ENCODE data around the gene CMTM3. TPM values are rescaled to one million over a fixed set of nuclear protein-coding genes. Genes with fewer than 3 reads are reported as not detected.

The CMTM3 gene, protein sequence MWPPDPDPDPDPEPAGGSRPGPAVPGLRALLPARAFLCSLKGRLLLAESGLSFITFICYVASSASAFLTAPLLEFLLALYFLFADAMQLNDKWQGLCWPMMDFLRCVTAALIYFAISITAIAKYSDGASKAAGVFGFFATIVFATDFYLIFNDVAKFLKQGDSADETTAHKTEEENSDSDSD
- total RNA-seq = 14.7 and 18.8 TPM in 2 replicates

DNA sequence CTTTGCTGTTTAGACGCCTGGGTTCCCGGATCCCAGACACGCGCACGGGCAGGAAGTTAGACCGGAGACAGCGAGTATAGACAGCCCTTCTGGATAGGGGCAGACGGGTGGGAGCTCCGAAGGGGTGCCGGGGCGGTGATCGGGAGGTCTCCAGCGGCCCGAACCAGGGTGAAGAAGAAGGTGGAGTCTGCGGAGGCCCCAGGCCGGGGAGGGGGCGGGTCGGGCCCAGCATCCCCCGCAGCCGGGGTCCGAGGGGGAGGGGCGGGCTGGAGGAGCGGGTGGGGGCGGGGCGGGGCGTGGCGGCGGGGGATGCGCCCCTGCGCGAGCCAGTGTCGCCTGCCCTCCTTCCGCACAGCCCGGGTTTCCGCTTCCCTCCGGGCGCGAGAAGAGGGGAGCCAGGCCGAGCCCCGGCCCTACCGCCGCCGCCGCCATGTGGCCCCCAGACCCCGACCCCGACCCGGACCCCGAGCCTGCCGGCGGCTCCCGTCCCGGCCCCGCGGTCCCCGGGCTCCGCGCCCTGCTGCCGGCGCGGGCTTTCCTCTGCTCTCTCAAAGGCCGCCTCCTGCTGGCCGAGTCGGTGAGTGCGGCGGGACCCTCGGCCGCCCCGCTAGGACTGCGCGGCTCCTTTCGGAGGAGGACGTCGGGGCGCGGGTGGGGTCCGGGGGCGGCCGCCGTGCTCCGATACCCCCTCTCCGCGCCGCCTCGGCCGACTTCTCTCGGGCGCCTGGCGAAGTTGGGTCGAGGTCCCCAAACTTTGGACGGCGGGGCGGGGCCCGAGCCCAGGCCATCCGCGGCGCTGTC lies at the start of gene CMTM3:
Gene CMTM3, plus strand, starts transcription at position 329 of the 801 bp plus-strand sequence. Its CDS starts 102 bp downstream, at position 431.

DNA sequence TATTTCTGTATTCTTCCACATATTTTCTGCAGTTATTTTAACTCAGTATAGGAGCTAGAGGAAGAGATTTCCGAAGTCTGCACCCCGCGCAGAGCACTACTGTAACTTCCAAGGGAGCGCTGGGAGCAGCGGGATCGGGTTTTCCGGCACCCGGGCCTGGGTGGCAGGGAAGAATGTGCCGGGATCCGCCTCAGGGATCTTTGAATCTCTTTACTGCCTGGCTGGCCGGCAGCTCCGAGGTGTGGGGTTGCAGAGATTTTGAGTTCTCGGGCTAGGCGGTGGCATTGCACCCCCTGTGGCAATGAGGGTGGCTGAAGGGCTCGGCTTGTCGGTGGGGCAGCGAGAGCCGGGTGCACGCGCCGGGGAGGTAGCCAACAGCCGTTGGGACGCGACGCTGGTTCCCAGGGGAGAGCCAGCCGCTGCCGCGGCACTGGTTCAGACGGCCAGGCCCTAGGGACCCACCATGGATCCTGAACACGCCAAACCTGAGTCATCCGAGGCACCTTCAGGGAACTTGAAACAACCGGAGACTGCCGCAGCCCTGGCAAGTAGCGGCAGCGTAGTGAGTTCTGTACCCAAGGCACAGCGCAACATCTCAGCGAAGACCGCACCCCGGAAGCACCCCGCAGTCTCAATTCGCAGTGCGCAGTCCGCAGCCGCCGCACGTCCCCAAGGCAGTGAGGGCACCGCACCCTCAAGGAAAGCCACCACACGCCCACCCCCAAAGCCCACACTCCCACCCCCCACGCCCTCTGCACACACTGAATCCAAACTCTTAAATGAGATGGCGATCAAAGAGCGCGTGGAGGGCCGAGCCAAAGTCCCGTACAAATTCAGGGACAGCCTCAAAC lies 38.2 kb upstream of the CMTM3 start, which contains the start of gene CMTM1:
Gene CMTM1, plus strand, starts transcription at position 389 of the 851 bp plus-strand sequence. Its CDS starts 75 bp downstream, at position 464.

DNA sequence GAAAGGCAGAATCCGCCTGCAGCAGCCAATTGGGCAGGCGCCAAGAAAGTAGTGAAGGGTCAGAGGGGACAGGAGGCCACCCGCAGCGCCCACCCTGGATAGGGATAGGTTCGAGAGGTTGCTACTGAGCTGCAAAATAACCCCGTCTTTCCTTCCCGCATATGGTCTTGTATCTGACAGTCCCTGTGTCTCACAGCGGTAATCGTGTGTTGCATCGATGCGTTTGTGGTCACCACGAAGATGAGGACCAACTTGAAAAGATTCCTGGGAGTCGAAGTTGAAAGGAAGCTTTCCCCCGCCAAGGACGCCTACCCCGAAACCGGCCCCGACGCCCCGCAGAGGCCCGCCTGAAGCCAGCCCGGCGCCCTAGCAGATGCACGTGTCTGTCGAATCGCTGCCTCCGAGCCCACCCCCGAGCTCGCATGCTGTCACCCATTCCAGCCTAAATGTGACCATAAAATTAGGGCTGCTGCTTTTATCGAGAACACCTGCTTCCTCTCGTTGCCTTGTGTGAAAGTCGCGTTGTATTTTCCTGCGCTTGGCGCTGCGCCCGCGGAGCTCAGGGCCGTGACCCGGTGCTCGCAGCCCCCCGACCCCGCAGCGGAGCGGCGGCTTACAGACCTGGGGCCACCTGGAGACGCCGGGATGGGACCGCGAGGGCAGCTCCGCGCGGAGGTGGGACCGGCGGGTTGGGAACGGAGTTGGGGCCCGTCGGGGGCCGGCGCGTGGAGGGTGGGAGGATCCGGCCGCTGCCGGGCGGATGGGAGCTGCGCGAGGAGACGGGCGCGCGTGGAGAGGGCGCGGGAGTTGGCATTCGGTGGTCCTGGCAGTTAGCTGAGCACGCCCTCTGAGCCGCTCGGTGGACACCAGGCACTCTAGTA lies 25.6 kb upstream of the CMTM3 start, which contains the start of gene CMTM2:
Gene CMTM2, plus strand, starts transcription at position 813 of the 881 bp plus-strand sequence. CDS start 145 bp downstream, outside the sequence.

Other genes with a start within 250 kb of the CMTM3 start
- 373 and 422 TPM in 2 replicates for gene CDH5, start 238.0 kb upstream of the CMTM3 start, total RNA-seq
- 0.15 TPM in 1 of 2 replicates, not detected in the other for gene BEAN1, start 177.4 kb upstream of the CMTM3 start, total RNA-seq
- gene TK2, start 54.6 kb upstream of the CMTM3 start, total RNA-seq = 26.0 and 28.9 TPM in 2 replicates
- 118 and 121 TPM in 2 replicates for gene CKLF, start 52.1 kb upstream of the CMTM3 start, total RNA-seq
- 0.32 and 0.91 TPM in 2 replicates for gene CMTM1, start 38.3 kb upstream of the CMTM3 start, total RNA-seq
- not detected in 2 replicates for gene CMTM2, start 25.2 kb upstream of the CMTM3 start, total RNA-seq
- gene CMTM4, start 92.0 kb downstream of the CMTM3 start, total RNA-seq = 9.3 and 10.4 TPM in 2 replicates
- 121 and 163 TPM in 2 replicates for gene DYNC1LI2, start 146.9 kb downstream of the CMTM3 start, total RNA-seq
- gene TERB1, start 196.9 kb downstream of the CMTM3 start, total RNA-seq = not detected in 2 replicates
- 93.2 and 94.8 TPM in 2 replicates for gene NAE1, start 226.3 kb downstream of the CMTM3 start, total RNA-seq
- gene CA7, start 239.7 kb downstream of the CMTM3 start, total RNA-seq = not detected in 2 replicates